Ramos (cell line): ENCODE measurements around the gene AGAP1.

Experiments
- in situ Hi-C: fragments of 300-500 bp; cut with MboI; formaldehyde crosslinking; loops from one replicate; pipeline ENCODE4 v1.14.3; 2022; ENCODE audit warnings: low sequenced_read_pairs; ENCODE audit not compliant: unreplicated experiment

AGAP1 gene

GRCh38 chr2:235506997-235507615 lies 13.3 kb downstream of the AGAP1 start:
- in situ Hi-C loops, result no loop called here

GRCh38 chr2:235507928-235508327 lies 14.1 kb downstream of the AGAP1 start:
- in situ Hi-C loops, result no loop called here

GRCh38 chr2:235508371-235509160 lies 14.7 kb downstream of the AGAP1 start:
- in situ Hi-C loops, result no loop called here

GRCh38 chr2:235510318-235510717 lies 16.5 kb downstream of the AGAP1 start:
- in situ Hi-C loops, result no loop called here

- in situ Hi-C loops, result no loop called here
These were observed 17.4 kb downstream of the AGAP1 start for GRCh38 chr2:235511187-235511661.

GRCh38 chr2:235511751-235512698 lies 18.2 kb downstream of the AGAP1 start:
- in situ Hi-C loops, result no loop called here

DNA sequence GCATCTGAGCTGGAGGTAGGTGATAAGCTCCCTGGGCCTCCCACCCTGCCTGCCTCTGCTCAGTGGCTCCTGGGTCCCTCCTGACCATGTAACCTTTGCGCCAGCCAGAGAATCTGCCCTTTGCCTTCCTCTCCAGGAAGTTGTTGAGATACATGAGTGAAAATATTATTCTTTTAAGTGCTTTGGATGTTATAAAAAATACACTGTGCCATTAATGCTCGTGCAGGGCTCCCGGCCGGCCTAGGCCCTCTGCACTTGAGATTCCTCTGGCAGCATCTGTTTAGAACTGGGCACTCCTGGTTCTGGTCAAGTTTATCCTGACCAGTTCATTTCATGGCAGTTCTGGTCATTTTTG lies 18.8 kb downstream of the AGAP1 start:
- in situ Hi-C loops, result no loop called here

- in situ Hi-C loops, result no loop called here
These were observed 20.3 kb downstream of the AGAP1 start for GRCh38 chr2:235513984-235514626.

- in situ Hi-C loops, result no loop called here
These were observed 21.0 kb downstream of the AGAP1 start for GRCh38 chr2:235514627-235515363.

DNA sequence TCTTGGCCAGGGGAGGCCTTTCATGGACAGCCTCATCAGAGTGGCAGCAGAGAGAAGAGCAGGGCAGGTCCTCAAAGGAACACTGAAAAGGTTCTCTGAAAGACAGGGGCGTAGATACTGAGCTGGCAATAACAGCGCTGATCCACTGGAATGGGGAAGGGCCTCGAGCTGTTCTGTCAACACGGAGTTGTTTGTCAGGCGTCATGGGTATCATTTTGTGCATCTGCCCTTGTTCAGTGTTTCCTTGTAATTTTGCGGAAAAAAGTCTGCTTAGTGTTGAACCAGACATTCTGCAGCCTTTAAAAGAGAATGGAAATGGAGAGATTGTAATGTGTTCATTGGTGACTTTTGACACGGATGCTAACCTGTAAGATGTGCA lies 21.5 kb downstream of the AGAP1 start:
- in situ Hi-C loops, result no loop called here

DNA sequence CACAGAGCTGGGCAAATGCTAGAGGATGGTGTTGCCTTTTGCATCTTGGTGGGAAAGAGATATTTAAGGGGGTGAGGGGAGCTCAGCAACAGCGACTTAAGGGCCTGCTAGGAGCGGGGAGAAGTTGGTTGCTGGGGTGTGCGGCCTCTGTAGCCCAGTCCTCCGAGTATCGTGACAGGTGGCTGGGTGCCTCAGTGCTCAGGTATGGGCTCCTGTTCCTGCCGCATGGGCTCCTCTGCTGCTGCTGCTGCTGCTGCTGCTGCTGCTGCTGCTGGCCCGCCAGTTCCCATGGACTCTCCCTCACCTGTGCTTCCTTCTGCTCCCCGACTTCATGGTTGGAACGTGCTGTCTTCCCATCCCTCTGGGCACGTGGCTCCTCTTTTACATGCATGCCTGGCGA lies 22.0 kb downstream of the AGAP1 start:
- in situ Hi-C loops, result no loop called here

GRCh38 chr2:235516257-235516656 lies 22.4 kb downstream of the AGAP1 start:
- in situ Hi-C loops, result no loop called here

- in situ Hi-C loops, result no loop called here
These were observed 24.7 kb downstream of the AGAP1 start for GRCh38 chr2:235518322-235519090.

DNA sequence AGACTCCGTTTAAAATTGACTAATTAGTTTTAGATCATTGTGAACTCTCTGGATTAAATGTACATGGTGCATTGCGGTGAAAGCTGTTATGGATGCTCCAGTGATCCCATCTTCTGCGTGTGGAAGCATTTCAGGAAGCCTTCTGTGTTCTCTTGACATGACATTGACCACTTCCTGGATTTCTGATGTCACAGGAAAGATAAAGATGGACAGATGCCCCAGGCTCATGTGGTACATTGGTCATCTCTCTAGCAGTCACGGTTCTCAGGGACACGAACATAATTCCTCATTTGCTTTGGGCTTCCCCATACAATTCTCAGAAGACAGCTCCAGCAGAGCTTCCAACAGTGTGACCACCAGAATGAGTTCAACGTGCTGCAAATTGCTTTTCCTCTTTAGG lies 26.9 kb downstream of the AGAP1 start:
- in situ Hi-C loops, result no loop called here

GRCh38 chr2:235521844-235522243 lies 28.0 kb downstream of the AGAP1 start:
- in situ Hi-C loops, result no loop called here

DNA sequence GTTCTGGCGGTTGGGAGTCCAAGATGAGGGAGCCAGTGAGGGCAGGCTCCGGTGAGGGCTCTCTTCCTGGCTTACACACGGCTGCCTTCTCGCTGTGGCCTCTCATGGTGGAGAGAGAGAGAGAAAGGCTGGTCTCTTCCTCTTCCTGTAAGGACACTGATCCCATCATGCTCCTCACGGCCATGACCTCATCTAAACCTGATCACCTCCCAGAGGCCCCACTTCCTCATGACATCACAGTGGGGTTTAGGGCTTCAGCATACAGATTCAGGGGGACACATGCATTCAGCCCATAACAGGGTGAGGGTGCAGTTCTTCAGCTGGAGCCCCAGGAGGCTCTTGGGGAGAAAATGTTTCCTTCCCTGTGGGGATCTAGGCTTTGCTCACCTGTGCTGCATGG lies 29.2 kb downstream of the AGAP1 start:
- in situ Hi-C loops, result no loop called here

DNA sequence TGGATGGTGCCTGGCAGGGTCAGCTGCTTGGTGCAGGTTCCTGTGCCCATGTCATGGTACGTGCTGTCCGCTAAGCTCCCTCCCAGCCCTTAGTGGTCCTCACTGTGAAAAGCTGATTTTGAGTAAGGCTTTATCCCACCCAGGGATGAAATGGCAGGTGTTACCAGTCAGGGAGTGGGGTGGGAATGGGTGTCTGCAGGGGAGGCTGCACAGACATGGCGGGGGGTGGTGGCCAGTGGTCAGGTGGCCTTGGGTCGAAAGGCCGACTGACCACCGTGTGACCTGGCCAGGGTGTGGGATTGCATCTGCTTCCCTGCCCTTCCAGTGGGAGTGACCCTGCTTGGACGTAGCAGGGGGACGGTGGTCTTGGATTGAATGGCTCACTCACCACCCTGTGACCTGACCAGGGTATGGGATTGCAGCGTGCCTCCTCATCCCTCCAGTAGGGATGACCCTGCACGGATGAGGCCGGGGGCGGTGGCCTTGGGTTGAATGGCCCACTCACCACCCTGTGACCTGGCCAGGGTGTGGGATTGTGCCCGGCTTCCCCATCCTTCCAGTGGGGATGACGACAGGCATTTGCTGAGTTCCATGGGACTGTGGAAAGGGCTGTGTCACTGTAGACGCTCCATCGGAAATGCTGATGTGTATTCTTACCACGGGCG lies 29.8 kb downstream of the AGAP1 start:
- in situ Hi-C loops, result no loop called here

GRCh38 chr2:235526166-235526565 lies 32.3 kb downstream of the AGAP1 start:
- in situ Hi-C loops, result no loop called here
